Activated T-cell treated with anti-CD3 and anti-CD28 coated beads, Interleukin-2, amount 50 U/mL, for 1 hour (primary cell): ENCODE data around the gene GAPDH.
"Not testable (repeated sequence)": the region's sequence is repeated elsewhere in the genome, so short reads cannot be mapped to it uniquely, and the experiment has no call there.

Source experiments
- DNase-seq: peaks from one replicate; pipeline ENCODE4 v3.0.0-alpha.2; 2020

The GAPDH gene

DNA sequence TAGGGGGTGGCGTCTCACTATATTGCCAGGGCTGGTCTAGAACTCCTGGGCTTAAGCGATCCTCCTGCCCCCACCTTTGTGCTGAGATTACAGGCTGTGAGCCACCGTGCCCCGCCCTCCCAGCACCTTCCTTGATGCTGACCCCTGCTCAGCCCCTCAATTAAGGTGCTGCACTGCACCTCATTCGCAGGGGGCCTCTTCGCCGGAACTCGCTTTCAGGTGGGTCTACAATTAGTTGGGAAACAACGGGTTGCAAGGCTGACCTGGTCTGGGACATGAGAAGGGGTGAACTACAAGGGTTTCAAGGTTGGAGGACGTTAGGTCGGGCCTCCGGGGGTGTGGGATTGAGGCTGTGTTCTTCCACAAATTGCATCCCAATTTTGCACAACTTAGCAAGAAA lies 35.0 kb downstream of the GAPDH start:
- DNase-seq, result no peak

DNA sequence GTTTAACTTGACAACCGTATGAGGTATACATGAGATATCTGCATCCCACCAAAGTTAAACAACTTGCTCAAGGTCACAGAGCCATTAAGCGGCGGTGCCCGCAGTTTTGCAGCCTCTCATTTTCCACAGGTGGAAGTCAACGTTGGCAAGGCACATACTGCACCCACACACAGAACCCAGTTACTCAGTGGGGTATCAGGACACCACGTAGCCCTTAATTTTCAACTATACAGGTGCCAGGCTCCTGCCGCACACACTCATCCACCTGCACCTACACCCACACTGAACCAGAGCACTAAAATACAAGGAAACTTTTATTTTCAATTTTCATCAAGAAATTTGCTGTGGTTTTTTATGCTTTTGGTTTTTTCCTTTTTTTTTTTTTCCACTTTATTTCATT lies 35.5 kb downstream of the GAPDH start:
- DNase-seq, result no peak

DNA sequence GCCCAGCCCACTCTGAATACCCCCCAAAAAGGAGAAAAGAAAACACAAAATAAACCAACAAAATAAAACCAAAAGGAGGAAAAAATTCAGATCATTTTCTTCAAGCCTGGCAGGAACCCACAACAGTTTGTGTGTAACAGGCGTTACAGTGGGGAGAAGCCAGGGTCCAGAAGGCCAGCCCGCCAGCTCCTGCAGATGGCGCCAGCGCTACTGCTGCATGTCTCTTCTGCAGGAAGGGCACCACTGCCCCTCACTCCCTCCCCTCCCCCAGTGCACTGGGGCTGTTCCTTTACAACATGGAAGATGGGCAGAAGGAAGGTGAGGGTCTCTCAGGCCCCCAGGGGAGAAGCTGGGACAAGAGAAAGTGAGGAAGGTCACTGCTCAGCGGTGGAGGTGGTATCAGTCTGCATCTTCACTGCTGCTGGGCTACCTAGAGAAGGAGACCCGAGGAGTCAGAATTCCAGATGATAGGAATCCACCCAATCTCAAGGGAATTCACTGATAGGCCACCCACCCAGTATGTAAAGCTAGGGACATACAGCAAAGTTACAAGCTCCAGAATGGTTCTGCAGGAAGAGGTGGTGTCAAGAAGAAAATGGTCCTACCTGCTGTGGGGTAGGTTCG lies 36.1 kb downstream of the GAPDH start:
- peak; percentile 46 for DNase-seq

DNA sequence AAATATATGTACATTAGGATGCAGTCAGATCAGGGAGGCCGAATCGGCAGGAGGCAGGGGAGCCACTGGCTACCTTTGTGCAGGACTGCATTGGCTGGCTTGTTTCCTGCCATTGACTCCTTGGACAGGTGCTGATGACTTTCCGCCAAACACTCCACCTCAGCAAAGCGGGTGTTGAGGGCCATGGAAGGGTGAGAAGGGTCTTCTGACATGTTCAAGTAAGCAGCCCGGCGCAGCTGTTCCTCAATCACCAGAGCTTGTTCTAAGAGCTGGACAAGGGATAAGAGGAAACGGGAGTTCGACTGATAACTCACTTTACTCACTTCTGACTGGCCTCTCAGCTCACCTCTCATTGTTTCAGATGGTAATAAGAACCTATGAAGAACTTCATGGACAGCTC lies 38.7 kb downstream of the GAPDH start:
- no peak for DNase-seq

DNA sequence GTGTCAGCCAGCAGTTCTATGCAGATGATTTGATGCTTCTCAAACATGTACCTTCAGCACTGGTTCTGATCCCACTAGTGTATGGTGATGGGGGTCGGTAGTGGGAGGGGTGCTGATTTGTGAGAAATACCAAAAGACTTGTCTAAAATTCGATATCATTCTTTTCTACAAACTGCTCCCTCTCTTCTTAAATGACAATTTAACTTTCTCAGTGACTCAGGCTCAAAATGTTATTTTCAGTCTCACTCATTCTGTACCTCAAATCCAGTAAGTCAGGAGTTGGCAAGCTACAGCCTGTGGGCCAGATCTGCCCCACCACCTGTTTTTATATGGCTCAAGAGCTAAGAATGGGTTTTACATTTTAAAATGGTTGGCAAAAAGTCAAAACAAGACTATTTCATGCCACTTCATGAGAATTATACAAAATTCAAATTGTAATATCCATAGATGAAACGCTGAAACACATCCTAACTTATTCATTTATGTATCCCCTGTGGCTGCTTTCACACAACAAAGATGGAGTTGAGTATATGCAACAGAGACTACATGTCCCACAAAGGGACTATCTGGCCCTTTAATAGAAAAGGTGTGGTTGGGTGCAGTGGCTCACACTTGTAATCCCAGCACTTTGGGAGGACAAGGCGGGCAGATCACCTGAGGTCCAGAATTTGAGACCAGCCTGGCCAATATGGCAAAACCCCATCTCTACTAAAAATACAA lies 40.4 kb downstream of the GAPDH start:
- no peak for DNase-seq

DNA sequence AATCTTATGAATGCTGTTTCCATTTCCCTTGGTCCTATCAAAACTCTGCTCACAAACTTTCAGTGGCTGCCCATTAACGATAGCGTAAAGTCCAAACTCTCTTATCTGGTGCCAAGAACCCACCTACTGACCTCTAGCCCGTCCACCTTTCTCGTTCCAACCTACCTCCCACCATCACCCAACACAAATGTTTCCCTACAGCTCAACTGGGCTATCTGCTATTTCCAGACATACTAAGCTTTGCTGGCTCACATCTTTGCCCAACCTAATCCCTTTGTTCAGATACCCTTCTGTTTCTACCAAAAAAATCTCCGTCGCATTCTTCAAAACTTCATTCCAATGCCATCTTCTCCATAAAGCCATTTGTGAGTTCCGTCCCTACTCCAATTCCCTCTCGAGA lies 41.3 kb downstream of the GAPDH start:
- no peak for DNase-seq

DNA sequence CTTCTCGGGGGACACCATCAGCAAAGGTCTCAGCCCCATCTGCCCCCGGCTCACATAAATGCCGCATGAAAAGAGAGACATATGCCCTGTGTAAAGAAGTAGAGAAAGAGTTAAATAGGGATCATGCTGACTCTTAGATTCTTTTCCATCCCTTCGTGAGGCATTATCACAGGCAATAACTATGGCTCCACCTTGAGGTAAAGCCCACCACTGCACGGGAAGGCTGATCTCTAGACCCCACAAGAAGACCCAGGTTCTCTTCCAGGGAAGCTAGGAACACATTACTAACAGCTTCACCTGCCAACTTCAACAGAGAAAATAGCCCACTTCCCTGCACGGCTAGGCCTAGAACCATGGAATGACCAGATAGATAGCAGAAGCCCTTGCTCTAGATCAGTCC lies 47.9 kb downstream of the GAPDH start:
- no peak for DNase-seq

DNA sequence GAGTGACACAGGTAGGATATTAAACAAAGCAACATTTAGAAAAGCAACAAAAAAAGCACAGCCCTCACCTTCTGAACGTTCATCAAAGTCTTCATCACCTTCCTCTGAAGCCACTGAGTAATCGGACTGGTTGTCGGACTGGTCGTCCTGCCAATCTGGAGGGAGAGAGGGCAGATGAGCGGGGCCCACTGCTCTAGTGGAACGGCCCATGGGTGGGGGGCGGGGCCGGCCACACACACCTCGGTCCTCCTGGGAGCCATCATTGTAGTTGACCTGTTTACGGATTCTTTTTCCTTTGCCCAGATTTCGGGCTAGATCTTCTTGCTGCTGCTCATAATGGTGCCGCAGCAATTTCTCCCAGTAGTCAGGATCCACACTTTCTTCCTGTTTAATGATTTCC lies 48.6 kb downstream of the GAPDH start:
- DNase-seq, result no peak

DNA sequence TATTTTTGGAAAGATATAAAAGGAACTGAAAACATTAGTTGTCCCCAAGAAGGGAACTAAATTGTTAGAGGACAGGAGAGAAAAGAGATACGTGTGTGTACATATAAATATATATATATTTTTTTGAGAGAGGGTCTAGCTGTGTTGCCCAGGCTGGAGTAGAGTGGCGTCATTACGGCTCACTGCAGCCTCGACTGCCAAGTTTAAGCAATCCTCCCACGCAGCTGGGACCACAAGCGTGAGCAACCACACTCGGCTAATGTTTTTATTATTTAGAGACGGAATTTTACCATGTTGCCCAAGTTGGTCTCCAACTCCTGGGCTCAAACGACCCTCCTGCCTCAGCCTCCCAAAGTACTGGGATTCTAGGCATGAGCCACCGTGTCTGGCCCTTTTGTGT lies 50.0 kb downstream of the GAPDH start:
- DNase-seq, result no peak

DNA sequence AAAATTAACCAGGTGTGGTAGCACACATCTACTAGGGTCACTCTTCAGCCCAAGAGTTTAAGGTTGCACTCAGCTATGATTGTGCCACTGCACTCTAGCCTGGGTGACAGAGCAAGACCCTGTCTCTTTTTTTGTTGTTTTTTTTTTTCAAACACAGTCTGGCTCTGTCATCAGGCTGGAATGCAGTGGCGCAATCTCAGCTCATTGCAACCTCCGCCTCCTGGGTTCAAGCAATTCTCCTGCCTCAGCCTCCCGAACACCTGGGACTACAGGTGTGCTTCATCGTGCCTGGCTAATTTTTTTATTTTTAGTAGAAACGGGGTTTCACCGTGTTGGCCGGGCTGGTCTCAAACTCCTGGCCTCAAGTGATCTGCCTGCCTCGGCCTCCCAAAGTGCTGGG lies 52.3 kb downstream of the GAPDH start:
- not testable (repeated sequence) for DNase-seq
